ENCODE data around the gene C17orf107. TPM values are rescaled to one million over a fixed set of nuclear protein-coding genes. Genes with fewer than 3 reads are reported as not detected.

C17orf107 gene
- total and polyA plus RNA-seq, 2 of the 13 experiments (the other 11 are each of a cell fraction or from before 2014, with no cell fraction given): 0.20 to 0.59 TPM

- TF ChIP-seq CEBPZ (IDR thresholded peaks at IDR 0.05; ENCODE audit: low read length): no peak
- no peak for TF ChIP-seq FOXP1 (IDR thresholded peaks at IDR 0.05)
- no peak for TF ChIP-seq FOXP1 (CRISPR knock-in tag; IDR thresholded peaks at IDR 0.05)
- no peak for TF ChIP-seq NR2F2 (IDR thresholded peaks at IDR 0.05; ENCODE audit: borderline replicate concordance, low read depth)
- no peak for TF ChIP-seq ZFP1 (CRISPR knock-in tag; IDR thresholded peaks at IDR 0.05)
- TF ChIP-seq CSRNP2 (CRISPR knock-in tag; conservative IDR thresholded peaks at IDR 0.05; ENCODE audit: low read depth): no peak
- TF ChIP-seq ETV5 (CRISPR knock-in tag; IDR thresholded peaks at IDR 0.05; ENCODE audit: borderline replicate concordance): no peak; the same call in 1 of the 2 replicates
- no peak for TF ChIP-seq ZNF557 (CRISPR knock-in tag; IDR thresholded peaks at IDR 0.05)
- TF ChIP-seq HCFC1 (IDR thresholded peaks at IDR 0.05; ENCODE audit: low read depth, low read length): no peak
- no peak for TF ChIP-seq MAF1 (CRISPR knock-in tag; IDR thresholded peaks at IDR 0.05; ENCODE audit: borderline replicate concordance)
- no peak for TF ChIP-seq ZNF12 (CRISPR knock-in tag; IDR thresholded peaks at IDR 0.05)
- TF ChIP-seq ZNF160 (CRISPR knock-in tag; IDR thresholded peaks at IDR 0.05): no peak
- no peak for TF ChIP-seq PTBP1 (IDR thresholded peaks at IDR 0.05; ENCODE audit: low read depth, low read length, poor library complexity, severe bottlenecking)
- TF ChIP-seq DRAP1 (CRISPR knock-in tag; IDR thresholded peaks at IDR 0.05): peak; percentile 85; the same call in 1 of the 2 replicates
- TF ChIP-seq ZNF549 (CRISPR knock-in tag; IDR thresholded peaks at IDR 0.05): no peak
- no peak for TF ChIP-seq SNAPC5 (CRISPR knock-in tag; IDR thresholded peaks at IDR 0.05; ENCODE audit: borderline replicate concordance)
- TF ChIP-seq ZFP90 (CRISPR knock-in tag; IDR thresholded peaks at IDR 0.05; ENCODE audit: borderline replicate concordance): no peak
- TF ChIP-seq PLSCR1 (CRISPR knock-in tag; IDR thresholded peaks at IDR 0.05; ENCODE audit: borderline replicate concordance): no peak
- TF ChIP-seq MYC (CRISPR knock-in tag; IDR thresholded peaks at IDR 0.05; ENCODE audit: borderline replicate concordance): no peak
- peak; percentile 48 for TF ChIP-seq SRSF1 (optimal IDR thresholded peaks at IDR 0.05; ENCODE audit: low read depth, low read length)
- no peak for TF ChIP-seq IRF2 (CRISPR knock-in tag; IDR thresholded peaks at IDR 0.05)
- TF ChIP-seq GTF2F1 (IDR thresholded peaks at IDR 0.05; ENCODE audit: low read length): no peak
- TF ChIP-seq ZFP36L2 (CRISPR knock-in tag; IDR thresholded peaks at IDR 0.05): no peak
- TF ChIP-seq HMG20A (CRISPR knock-in tag; IDR thresholded peaks at IDR 0.05; ENCODE audit: borderline replicate concordance): no peak
- TF ChIP-seq ZBTB21 (CRISPR knock-in tag; IDR thresholded peaks at IDR 0.05): no peak
- no peak for TF ChIP-seq FUBP1 (CRISPR knock-in tag; IDR thresholded peaks at IDR 0.05; ENCODE audit: borderline replicate concordance)
These were observed 51.4 kb downstream of the C17orf107 start, which contains the start of gene ENO3 (continued) for GRCh38 chr17:4950746-4951204.

Data from HepG2 (cell line).